Mesenteric fat pad (tissue), 1 donor: ENCODE results near the gene LDAF1. TPM values are rescaled to one million over a fixed set of nuclear protein-coding genes. Genes with fewer than 3 reads are reported as not detected.

ENCODE experiments used
- DNase-seq: peaks from one replicate; pipeline ENCODE4 v3.0.0-alpha.2; 2020; ENCODE audit warnings: low spot score
- total RNA-seq: library from RNA; stranded (reverse); fragmentation: NEBNext Ultra II Directional; extraction: Animal tissue kit (Norgen Biotek cat#: 25700); gene quantifications from one replicate; pipeline ENCODE4 v1.2.1, GENCODE V29; 2021
- donor health status: DM: yes; HTN: yes; CAD: no.

Gene LDAF1
- total RNA-seq, 1 donor from 2014 or later, result 26.4 TPM

DNA sequence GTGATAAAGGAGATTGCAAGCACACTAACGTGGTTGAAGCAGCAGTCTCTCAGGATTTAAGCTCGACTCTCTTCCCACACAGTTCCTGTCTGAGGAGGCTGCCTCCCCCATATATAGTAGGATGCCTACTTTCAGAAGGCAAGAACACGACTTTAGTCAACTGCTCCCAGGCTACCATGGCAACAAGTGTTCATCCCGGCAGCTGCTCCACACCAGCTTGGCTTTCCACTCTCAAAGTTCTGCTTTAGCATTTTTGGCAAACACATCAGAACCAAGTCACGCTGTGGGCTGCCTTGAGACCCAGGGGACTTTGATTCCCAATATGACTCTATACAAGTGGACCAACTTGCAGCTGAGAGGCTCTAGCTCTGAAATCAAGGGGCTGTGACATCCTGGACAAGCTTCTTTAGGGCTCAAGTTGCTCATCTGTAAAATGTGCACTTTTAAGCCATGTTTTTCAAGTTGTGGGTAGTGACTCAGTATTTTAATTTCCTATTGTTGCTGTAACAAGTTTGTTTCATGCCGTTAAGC lies 36.4 kb downstream of the LDAF1 start:
- peak; percentile 51 for DNase-seq

DNA sequence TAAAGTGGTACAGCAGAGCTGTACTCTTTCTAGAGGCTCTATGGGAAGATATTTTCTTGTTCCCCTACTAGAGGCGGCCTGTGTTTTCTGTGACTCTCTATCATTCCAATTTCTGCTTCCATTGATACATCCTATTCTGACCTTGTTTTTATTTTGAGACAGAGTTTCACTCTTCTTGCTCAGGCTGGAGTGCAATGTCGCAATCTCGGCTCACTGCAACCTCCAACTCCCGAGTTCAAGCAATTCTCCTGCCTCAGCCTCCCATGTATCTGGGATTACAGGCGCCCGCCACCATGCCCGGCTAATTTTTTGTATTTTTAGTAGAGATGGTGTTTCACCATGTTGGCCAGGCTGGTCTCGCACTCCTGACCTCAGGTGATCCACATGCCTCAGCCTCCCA lies 36.9 kb downstream of the LDAF1 start:
- peak; percentile 16 for DNase-seq

DNA sequence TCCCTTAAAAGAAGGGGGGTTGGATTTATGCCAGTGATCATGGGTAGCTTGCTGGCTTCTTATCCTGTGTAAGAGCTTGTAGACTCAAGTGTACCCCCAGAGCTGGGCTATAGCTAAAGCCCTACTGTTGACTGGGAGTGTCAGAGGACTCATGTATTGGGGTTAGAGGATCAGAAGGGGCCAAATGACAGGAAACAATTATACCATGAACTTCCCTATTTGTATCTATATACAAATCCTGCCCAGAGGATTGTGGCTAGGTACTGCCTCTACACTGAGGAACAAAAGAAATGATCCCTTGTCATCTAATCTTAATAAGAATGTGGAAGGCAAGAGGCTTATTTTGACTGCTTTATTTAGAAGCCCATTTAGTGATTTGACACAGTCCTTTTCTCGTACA lies 38.6 kb downstream of the LDAF1 start:
- no peak for DNase-seq

DNA sequence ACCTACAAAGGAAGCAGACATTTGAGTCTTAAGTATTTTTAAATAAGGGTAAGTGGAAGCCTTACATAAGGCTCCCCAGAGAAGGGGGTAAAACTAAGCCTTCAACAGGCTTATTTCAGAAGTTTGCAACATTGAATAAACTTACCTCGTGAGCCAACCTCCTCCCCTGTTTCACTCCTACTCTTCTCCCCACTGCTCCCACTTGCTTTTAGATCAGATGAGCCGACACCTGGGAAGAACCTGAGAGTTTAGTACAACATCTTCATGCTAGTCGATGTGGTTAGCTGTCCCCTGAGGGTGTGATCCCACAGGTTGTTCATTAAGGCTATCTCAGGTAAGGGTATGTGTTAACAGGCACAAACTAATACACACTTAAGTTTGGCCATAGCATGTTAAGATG lies 39.1 kb downstream of the LDAF1 start:
- DNase-seq, result no peak

DNA sequence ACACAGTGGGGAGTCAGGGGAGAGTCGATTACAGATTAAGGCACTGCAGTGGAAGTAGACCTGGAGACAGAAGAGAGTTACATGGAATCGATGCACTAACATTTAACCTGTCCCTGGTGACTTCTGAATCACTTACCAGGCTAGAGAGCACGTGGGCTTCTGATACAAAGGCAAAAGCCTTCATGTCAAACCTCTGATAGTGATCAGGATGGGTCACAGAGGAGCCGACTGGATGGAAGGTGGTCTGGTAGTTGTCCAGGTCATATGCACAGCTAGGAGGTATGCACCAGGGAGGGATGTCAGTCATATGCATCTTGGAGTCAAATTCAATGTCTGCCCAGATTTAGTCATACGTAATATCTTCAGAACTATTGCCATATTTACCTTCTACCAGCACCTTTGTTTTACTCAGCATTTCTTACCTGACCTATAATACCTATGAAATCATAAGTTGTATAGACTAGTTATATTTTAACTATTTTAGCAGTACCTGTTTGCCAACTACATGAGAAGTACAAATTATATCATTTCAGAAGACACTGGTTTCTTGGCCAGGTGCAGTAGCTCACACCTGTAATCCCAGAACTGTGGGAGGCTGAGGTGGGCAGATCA lies 41.2 kb downstream of the LDAF1 start:
- no peak for DNase-seq

DNA sequence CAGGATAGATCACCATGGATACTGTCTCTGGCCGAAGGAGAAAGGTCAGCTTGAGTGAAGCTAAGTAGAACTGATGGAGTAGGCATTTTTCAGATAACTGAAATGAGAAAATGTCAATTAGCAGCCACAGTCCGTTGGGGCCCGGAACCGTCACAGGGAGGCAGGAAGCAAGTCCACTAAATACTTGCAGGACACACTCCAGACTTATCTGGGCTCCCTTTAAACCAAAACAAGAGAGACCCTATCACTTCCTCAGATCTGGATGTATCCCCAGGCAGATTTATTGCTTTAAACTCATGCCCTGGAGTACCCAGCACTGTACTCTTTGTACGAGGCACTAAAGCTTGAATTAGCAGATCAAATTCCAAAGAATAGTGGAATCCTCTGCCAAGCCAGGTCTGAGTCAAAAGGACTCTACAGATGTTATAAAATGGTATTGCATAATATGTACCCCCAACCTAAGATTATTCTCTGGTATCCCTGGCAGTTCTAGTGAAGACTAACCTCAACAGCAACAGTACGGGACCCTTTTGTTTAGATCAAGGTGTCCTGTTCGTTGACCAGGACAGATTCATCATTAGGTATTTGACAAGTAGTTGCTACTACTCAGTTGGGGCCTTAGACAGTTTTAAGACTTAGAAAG lies 44.8 kb downstream of the LDAF1 start:
- no peak for DNase-seq

DNA sequence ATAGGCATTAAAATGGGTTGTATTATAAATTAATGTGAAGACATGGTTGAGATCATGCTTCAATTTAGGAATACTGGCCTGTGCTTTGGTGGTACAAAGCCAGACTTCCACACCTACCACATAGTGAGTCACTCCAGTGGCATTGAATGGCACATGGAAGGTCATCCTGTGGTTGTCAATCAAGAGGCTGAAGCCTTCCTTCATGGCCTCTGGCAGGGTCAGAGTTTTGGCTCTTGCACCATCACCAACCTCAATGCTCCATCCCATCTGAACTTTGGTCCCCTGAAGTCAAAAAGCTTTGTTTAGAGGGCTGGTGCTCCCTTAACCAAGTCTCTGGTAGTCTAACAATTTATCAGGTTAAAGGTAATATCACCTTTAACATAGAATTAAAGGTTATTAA lies 46.8 kb downstream of the LDAF1 start:
- peak; percentile 43 for DNase-seq

DNA sequence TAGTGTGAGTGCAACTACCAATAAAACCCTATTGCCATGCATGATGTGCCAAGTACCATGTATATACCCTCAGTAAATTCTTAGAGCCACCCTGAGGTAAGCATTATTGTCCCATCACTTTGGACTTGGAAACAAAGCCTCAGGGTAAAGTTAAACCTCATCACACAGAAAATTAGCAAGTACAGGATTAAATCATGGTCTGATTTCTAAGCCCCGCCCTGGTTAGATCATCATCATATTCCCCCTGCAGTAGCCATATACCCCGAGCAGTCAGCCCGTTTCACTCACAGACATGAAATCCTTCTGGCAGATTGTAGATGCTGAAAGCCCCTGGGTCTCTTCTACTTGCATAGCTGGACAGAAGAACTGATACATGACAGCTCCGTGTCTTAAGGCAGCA lies 48.1 kb downstream of the LDAF1 start:
- DNase-seq, result peak; percentile 18

DNA sequence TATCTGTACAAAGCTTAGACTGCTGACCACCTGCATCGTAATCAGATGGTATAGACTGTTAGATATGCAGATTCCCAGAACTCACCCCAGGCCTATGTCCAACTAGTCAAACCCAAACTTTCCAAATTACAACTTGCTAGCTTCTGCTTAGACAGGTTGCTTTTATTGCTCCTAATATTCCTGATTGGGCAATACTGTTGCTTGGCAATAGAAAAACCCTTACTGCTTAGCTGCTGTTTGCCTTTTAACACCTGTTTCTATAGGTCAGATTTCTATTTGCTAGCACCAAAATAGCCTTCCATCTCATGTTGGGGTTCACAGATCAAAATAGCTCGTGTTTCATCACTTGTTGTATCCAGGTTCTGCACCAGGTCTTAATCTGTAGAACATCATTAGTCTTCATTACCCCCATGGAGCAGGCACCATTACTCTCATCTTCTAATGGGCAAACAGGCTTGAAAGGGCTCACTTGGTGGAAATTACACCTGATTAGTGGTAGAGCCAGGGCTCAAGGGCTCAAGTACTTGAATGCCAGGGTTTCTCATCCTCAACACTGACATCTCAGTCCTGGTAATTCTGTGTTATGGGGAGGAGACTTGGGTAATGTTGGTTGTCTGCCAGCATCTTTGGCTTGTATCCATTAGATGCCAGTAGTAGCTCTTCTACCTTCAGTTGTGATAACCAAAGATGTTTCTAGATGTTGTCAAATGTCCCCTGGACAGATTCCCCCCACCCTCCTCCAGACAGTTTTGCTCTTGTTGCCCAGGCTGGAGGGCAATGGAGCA lies 50.2 kb downstream of the LDAF1 start:
- DNase-seq, result no peak

DNA sequence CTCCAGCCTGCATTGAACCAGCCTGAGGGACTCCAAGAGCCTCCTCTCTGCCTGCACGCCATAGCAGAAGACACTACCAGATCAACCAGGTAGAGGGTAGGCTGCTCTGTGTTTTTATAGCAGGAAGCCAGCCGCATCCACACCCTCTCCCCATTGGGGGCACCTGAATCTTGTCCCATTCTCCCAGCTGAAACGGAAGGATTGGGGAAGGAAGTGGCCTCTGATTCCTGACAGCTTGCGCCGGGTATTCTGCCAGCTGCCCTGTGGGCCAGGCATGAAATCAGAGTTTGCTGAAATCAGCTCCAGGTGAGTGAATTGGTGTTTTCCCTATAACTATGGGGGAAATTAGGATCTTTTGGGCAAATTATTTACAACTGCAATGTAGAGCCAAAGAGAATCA lies 53.0 kb downstream of the LDAF1 start, which contains the start of gene ZP2:
Gene ZP2 (minus strand): TSS at position 89 of the 400 bp plus-strand sequence. CDS start 27 bp downstream, at position 62.
- DNase-seq, result no peak

DNA sequence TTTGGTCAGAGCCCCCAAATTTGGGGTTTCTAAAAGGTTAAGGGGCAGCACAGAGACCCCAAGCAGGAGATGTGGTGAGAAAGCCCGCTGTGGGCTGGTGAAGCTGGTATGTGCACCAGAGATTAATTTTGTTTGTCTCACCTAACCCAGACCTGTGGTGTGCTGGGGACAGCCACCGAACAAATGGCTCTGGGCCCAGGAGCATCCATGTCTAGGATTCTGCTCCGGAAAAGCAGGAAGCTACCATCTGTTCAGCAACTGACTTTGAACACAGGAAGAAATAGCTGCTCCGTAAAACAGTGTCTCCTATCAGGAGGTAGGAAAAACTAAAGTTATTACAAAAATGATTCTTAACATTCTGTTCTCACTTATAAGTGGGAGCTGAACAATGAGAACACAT lies 55.6 kb downstream of the LDAF1 start:
- DNase-seq, result no peak

DNA sequence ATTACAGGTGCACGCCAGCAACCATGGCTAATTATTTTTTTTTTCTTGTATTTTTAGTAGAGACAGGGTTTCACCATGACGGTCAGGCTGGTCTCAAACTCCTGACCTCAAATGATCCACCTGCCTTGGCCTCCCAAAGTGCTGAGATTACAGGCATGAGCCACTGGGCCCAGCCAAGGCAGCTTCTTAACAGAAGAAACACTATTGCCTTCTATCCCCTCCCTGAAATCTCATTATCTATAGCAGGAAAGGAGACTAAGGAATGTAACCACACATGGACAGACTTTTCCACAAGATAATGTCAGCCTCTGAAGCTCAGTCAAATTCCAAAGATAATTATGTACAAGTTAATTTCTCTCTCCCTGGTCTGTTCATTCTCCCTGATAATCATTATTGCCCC lies 58.6 kb downstream of the LDAF1 start:
- no peak for DNase-seq

DNA sequence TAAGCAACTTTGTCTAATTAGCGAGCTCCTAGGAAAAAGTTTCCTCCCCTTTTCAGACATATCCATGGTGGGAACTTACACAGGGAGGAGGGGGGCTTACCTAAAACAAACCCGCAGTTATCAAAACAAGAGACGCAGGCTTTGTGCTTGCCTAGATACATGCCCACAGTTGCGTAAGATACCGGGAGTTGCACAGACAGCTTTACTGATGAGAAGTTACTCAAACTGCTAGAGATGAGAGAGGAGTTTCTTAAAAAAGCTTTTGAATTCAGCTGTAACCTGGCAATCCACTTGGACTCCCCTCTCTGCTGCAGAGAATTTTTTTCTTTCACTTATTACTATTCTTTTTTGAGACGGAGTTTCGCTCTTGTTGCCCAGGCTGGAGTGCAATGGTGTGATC lies 59.7 kb downstream of the LDAF1 start:
- DNase-seq, result peak; percentile 6

DNA sequence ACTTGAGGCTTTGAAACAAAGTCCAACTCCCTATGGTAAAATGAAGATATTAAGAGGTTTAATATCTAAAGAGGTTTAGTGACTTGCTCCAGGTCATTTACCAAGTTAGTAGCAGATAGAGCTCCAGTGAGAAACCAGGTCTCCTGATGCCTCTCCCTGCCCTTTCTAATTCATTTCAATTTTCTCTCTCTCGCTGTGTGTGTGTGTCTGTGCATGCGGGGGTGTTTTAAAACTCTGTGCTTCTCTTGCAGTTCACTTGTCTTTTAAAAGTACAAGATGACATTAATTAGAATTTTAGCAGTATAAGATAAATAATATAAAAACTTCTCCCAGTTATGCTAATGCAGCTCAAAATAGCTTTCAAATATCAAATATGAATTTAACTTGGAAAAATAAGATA lies 61.1 kb downstream of the LDAF1 start:
- no peak for DNase-seq

DNA sequence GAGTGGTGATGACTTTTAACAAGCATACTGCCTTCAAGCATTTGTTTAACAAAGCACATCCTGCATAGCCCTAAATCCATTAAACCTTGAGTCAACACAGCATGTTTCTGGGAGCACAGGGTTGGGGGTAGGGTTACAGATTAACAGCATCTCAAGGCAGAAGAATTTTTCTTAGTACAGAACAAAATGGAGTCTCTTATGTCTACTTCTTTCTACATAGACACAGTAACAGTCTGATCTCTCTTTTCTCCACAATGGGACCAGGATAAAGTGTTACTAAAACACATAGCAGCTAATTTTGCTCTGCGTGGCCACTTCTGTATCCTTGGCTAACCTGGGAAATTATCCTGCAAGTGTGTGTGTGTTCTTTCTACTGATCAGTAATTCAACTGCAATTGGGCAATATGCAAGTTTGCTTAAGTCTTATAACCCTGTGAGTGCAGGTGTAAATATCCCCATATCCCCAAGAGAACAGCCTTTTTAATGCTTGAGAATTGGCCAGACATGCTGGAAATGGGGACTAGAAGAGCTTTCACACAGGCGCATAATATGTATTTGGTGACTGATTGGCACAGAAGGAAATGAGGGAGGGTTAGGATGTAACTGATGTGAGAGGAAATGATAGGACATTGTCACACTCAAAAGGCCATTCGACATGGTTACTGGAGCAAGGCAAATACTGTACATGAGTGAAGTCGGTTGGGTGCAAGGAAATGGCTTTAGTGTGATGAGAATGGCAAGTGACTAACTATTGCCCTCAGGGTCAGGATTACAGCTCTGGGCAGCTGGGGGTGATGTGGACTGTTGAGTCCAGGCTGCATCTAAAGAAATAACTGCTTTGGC lies 64.2 kb downstream of the LDAF1 start:
- DNase-seq, result no peak

DNA sequence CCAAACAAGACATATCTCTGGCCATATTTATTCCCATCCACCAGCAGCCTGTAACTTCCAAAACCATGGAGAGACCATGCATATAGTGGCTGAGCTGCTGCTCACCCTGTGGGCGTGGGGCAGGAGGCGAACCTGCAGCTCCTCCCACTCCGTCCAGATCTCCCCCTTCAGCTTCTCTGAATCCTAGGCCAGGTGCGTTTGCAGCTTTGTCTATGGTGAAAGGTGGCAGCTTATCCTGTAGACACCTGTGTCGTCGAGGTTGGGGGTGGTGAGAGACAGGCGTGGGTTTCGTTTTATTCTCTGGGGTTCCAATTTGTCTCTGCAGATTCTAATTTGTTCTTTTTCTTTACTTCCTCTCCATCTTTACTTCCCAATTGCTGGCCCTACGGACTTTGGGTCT lies 65.3 kb downstream of the LDAF1 start:
- DNase-seq, result peak; percentile 41

DNA sequence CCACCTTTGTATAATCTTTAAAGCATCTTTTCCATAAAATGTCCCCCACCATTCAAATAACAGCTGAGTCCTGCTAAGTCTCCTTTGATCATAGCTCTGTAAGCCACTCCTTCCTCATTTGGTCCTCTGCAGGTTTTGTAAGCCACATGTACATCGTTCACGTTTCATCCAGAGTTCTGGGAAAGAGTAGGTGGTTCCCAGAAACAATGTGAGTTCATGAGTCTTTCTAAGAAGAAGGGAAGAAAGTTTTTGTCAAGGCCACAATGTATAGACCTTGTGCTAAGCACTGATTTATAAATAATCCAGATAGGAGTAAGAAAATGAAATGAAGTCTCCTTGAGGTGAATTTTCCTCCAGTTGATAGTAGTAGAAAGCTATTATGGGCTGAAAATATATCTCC lies 66.3 kb downstream of the LDAF1 start:
- no peak for DNase-seq

DNA sequence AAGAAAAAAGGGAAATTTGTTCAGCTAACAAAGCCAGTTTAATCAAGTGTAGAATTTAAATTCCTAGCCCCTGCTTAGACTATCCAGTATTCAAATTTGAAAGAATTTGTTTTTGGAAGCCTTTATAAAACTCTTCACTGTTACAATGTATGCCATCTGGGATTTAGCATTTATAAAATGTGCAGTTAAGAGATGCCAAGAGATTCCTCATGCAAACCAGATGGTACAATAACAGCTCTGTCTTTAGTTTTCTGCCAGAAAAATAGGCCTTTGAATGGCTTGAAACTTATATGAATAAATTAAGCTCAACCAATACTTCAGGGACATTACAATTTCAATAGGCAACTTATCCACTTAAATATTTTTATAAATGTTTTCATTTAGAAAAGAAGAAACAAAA lies 68.3 kb downstream of the LDAF1 start:
- no peak for DNase-seq

DNA sequence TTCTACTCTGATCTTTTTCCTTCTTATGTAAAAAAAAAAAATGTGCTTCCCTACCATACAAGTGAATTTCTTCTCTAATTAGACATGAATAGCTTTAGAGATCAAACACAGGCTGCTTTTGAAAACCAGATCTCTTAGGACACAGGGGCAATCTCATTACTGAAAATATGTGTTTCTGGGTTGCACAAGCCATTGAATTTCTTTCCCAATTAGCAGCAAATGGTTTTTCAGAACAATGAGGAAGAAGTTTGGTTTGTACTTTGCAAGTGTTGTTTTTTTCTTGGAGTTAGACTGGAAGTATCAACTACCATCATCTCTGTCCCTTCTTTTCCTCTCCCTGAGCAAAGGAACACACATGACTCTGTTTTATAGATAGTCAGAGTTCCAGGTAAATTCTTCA lies 69.4 kb downstream of the LDAF1 start:
- no peak for DNase-seq

DNA sequence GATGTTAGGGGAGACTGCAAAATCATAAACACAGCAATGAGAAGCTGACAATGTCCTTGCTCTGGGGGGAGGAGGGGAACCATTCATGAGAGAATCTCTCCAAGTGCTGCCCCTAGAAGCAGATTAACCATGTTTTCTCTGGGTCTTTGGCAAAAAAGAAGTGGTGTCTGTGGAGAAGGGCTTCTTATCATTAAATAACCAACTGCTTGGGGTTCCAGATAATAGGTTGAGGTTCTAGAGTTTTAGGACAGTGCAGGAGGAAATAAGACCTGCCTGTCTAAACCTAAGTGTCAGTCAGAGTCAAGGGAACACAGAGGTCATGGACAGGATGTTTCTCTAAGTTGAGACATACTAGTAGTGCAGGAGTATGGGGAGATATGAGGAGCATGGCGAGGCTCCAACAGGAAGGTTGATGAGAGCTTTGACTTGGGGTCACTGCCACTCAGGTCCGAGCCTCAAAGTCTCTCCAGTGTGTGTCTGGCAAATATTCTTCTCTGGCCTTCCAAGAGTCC lies 69.9 kb downstream of the LDAF1 start:
- no peak for DNase-seq
